Thymus (tissue), 11 donors: ENCODE results near the gene MACROD2. TPM values are rescaled to one million over a fixed set of nuclear protein-coding genes. Genes with fewer than 3 reads are reported as not detected.
"Not testable (repeated sequence)": the region's sequence is repeated elsewhere in the genome, so short reads cannot be mapped to it uniquely, and the experiment has no call there.

Experiments
- DNase-seq, 9 donors: peaks; one replicate each; pipeline ENCODE4 v3.0.0-alpha.2; 2013; ENCODE audit warnings: low spot score in 9 of 9, low read depth in 6 of 9, missing footprints in 1 of 9
- H3K27ac ChIP-seq, 2 donors: one replicate each; pipeline ENCODE4 v1.5.1; 2013; ENCODE audit warnings: control low read depth in 1 of 2, low read depth in 1 of 2, low read length in 1 of 2, mild to moderate bottlenecking in 1 of 2, moderate library complexity in 1 of 2
- H3K27me3 ChIP-seq, 2 donors: one replicate each; pipeline ENCODE4 v1.5.1; 2013; ENCODE audit warnings: low read length in 1 of 2; ENCODE audit not compliant: control insufficient read depth in 2 of 2, insufficient read depth in 1 of 2
- H3K36me3 ChIP-seq, 2 donors: one replicate each; pipeline ENCODE4 v1.5.1; 2013; ENCODE audit warnings: low read length in 1 of 2, mild to moderate bottlenecking in 1 of 2, moderate library complexity in 1 of 2; ENCODE audit not compliant: control insufficient read depth in 2 of 2, insufficient read depth in 2 of 2
- H3K4me1 ChIP-seq, 2 donors: one replicate each; pipeline ENCODE4 v1.5.1; 2013; ENCODE audit warnings: low read length in 2 of 2; ENCODE audit not compliant: control insufficient read depth in 2 of 2, insufficient read depth in 2 of 2
- H3K4me3 ChIP-seq, 2 donors: one replicate each; pipeline ENCODE4 v1.5.1; 2013; ENCODE audit warnings: low read length in 2 of 2, control low read depth in 1 of 2, mild to moderate bottlenecking in 1 of 2
- H3K9me3 ChIP-seq, 2 donors: one replicate each; pipeline ENCODE4 v1.5.1; 2013; ENCODE audit warnings: low read length in 1 of 2, mild to moderate bottlenecking in 1 of 2; ENCODE audit not compliant: control insufficient read depth in 2 of 2, insufficient read depth in 1 of 2
- WGBS: extraction: QIAGEN DNeasy Blood & Tissue Kit; methylation state at CpG from one replicate; pipeline ENCODE4 v1.1.7; 2013; 5-methylcytosine and 5-hydroxymethylcytosine counted together
- polyA plus RNA-seq: library from polyadenylated mRNA; stranded (reverse); fragments of 200-250 nt; gene quantifications from one replicate; pipeline ENCODE4 v1.2.3, GENCODE V29; 2013
- total RNA-seq: library from RNA; stranded (reverse); fragments of 120-200 nt; gene quantifications from one replicate; pipeline ENCODE4 v1.2.4, GENCODE V29; 2013
- donor health status: healthy.

Gene MACROD2
- total and polyA plus RNA-seq, 2 donors: 1.6 to 4.2 TPM

DNA sequence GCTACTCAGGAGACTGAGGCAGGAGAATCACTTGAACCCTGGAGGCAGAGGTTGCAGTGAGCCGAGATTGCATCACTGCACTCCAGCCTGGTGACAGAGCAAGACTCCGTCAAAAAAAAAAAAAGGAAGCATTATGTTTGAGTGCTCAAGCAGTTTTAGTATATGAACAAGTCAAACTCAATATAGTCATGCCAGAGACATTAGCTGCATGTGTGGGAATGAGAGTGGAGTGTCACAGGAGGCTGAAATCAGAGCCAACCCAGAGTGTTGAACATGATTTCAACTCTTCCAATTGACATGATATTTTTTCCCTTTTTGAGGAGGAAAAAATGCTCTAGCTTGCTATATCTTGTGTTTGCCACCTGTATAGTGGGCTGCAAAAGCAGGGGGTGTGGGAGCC, 931.1 kb downstream of the MACROD2 start:
- H3K4me3 ChIP-seq: not testable (repeated sequence)

DNA sequence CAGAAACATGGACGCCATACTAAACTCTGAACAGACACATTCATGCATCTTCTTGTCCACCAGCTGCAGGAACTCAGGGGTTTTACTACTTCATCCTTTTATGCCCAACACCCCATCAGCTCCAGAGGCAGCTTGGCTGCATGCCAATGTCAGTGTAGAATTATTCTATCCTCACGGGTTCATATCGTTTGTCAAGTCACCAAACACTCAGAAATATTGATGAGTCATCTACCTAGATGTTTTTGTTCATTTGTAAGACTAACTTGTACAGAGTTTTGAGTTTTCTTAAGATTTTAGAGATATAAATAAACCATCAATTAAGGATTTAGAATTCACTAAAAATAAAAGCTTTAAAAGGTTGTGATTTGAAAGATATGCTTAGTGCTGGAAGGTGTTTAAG, 932.8 kb downstream of the MACROD2 start:
- Histone ChIP-seq H3K27me3 (no peaks in the 10 kb centered on the region), H3K36me3 (no peaks in the 10 kb centered on the region), H3K4me3 (no peak overlapping the region), H3K27ac (no peak overlapping the region), H3K4me1 (no peaks in the 10 kb centered on the region), H3K9me3 (no peaks in the 10 kb centered on the region)
- WGBS: 25% methylated on average over 3 of the region's 3 CpGs
- DNase-seq: no peak

More for the DNA sequence above, 931.1 kb downstream of the MACROD2 start:
- DNase-seq, H3K36me3 ChIP-seq, H3K27ac ChIP-seq, H3K27me3 ChIP-seq, H3K4me1 ChIP-seq, H3K9me3 ChIP-seq: not testable (repeated sequence)
- 98% methylated on average over 2 of the region's 2 CpGs for WGBS

DNA sequence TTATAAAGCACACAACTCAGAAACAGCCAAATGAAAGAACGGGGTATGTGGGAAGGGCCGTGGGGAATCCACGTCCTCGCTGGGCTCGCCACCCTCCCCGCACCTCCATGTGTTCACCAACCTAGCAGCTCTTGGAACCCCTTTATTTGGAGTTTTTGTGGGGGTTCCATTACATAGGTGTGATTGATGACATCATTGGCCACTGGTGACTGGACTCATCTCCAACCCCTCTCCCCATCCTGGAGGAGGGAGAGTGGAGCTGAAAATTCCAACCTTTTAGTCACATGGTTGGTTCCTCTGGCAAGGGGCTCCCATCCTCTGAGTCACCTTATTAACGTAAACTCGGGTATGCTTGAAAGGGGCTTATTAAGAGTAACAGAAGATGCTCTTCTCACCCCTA, 934.1 kb downstream of the MACROD2 start:
- 97% methylated on average over 8 of the region's 8 CpGs for WGBS

DNA sequence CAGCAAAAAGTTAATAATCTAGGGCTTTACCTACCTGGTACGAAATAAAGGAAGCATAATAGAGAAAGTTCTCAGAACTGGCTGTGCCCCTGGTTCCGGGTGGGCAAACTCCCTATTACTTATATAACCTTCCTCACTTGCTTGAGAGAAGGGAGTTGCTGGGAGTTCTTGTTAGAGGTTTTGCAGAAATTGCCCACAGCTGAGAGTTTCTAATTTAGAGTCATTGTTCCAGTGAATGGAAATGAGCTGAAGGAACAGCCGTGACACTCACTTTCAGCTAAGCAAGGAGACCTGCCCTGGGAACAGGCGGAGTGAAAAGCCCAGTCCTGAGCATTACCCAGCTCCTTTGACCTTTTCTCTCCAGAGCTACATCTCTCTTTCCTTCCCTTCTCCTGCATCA, 936.7 kb downstream of the MACROD2 start:
- Histone ChIP-seq H3K27me3 (no peaks in the 10 kb centered on the region), H3K4me3 (no peak overlapping the region), H3K4me1 (no peaks in the 10 kb centered on the region), H3K27ac (no peak overlapping the region), H3K36me3 (no peaks in the 10 kb centered on the region), H3K9me3 (no peaks in the 10 kb centered on the region)
- DNase-seq: no peak
- WGBS: 98% methylated on average over 4 of the region's 4 CpGs

More for the DNA sequence above, 934.1 kb downstream of the MACROD2 start:
- no peaks in the 10 kb centered on the region for H3K4me1 ChIP-seq
- no peaks in the 10 kb centered on the region for H3K27me3 ChIP-seq
- no peaks in the 10 kb centered on the region for H3K36me3 ChIP-seq
- no peak overlapping the region for H3K4me3 ChIP-seq
- DNase-seq: no peak
- H3K27ac ChIP-seq: no peak overlapping the region
- H3K9me3 ChIP-seq: no peaks in the 10 kb centered on the region

DNA sequence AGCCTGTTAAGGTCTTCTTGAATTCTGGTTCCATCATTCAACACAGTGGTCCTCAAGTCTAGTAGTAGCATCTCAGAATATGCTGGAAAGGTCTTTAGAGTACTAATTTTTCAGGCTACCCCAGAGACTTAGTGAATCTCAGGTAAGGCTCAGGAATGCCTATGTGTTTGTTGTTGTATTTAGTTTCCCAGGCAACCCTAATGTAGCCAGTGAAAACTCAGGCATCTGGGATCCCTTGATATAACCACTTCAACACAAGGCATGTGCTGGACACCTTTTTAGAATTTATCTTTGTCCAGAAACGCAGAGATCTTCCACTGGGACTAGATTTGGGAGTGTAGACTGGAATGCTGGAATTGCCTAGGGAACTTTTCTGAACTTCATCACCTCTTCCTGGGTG, 940.0 kb downstream of the MACROD2 start:
- DNase-seq: no peak
- Histone ChIP-seq H3K9me3 (peaks cover 0 to 3% of the 10 kb centered on the region in 2 donors), H3K27ac (no peak overlapping the region), H3K4me1 (no peaks in the 10 kb centered on the region), H3K27me3 (no peaks in the 10 kb centered on the region), H3K4me3 (no peak overlapping the region), H3K36me3 (no peaks in the 10 kb centered on the region)
- WGBS: 89% methylated on average over 1 of the region's 1 CpG

DNA sequence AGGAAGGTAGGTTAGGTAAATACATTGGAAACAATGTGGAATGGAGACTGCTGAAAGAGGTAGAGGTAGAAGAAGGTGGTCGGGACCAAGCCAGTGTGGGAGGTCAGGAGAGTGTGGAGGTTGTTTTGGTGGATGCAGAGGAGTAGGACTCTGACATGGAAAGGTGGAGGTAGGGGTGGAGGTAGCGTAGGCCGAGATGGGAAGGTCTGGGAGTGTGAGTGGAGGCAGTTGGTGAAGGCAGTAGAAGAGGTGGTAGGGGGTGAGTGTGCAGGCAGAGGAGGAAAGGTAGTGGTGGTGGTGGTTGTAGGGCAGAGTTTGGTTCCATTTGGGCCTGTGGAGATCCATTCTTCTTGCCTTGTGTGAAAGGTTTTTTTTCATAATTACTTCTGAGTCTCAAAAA, 941.7 kb downstream of the MACROD2 start:
- Histone ChIP-seq H3K36me3 (no peaks in the 10 kb centered on the region), H3K27me3 (no peaks in the 10 kb centered on the region), H3K9me3 (peaks cover 0 to 3% of the 10 kb centered on the region in 2 donors), H3K4me3 (no peak overlapping the region), H3K27ac (no peak overlapping the region), H3K4me1 (no peaks in the 10 kb centered on the region)
- 93% methylated on average over 3 of the region's 3 CpGs for WGBS
- no peak for DNase-seq

DNA sequence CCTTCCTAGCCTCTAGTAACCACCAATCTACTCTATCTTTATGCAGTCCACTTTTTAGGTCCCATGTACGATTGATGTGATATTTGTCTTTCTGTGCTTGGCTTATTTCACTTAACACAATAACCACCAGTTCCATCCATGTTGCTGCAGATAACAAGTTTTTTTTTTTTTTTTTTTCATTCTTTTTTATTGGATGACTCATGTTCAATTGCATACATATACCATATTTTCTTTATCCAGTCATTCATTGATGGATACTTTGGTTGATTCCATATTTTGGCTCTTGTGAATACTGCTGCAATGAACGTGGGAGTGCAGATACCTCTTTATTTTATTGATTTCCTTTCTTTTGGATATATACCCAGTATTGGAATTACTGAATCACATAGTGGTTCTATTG, 942.5 kb downstream of the MACROD2 start:
- peaks cover 0 to 3% of the 10 kb centered on the region in 2 donors for H3K9me3 ChIP-seq
- no peaks in the 10 kb centered on the region for H3K4me1 ChIP-seq
- H3K27me3 ChIP-seq: no peaks in the 10 kb centered on the region
- 95% methylated on average over 2 of the region's 2 CpGs for WGBS
- DNase-seq: no peak
- H3K36me3 ChIP-seq: no peaks in the 10 kb centered on the region
- H3K27ac ChIP-seq: no peak overlapping the region
- H3K4me3 ChIP-seq: no peak overlapping the region

DNA sequence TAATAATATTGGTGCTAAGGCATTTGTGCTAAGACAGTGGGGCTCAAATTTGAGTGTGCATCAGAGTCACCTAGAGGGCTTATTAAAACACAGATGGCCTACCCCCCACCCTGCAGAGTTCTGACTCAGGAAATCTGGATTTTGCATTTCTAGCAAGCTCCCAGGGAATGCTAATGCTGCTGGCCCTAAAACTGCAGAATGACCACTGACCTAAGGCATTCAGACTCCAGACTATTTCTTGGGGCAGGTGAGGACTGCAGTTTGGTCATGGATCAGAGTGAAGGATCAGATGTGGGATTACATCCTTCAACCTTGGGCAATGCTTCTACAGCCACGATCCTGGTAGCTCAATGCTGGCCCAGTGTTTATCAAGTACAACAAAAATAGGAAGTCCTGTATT, 952.2 kb downstream of the MACROD2 start:
- no peaks in the 10 kb centered on the region for H3K9me3 ChIP-seq
- H3K27ac ChIP-seq: no peak overlapping the region
- no peak overlapping the region for H3K4me3 ChIP-seq
- WGBS: 90% methylated on average over 1 of the region's 1 CpG
- H3K4me1 ChIP-seq: no peaks in the 10 kb centered on the region
- H3K36me3 ChIP-seq: no peaks in the 10 kb centered on the region
- no peak for DNase-seq
- H3K27me3 ChIP-seq: no peaks in the 10 kb centered on the region

DNA sequence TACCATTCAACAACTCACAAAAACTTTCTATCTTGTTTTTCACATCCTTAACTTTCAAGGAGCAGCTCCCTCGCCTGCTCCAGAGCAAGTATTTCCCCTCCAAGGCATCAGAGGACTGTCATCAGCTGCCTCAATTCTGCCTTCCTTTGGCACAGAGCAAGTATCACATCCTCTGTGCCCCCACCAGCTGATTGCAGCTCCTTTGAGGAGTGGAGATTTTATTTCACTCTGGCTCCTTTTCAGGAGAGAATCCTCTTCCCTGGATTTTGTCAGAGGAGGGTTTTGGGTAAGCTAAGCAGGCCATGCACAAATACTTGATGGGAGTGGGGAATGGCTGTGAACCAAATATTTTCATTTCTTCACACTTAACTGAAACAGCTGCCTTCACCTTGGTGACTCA, 952.6 kb downstream of the MACROD2 start:
- Histone ChIP-seq H3K9me3 (no peaks in the 10 kb centered on the region), H3K36me3 (no peaks in the 10 kb centered on the region), H3K4me3 (no peak overlapping the region), H3K27ac (no peak overlapping the region), H3K4me1 (no peaks in the 10 kb centered on the region), H3K27me3 (no peaks in the 10 kb centered on the region)
- 83% methylated on average over 1 of the region's 1 CpG for WGBS
- DNase-seq: no peak

DNA sequence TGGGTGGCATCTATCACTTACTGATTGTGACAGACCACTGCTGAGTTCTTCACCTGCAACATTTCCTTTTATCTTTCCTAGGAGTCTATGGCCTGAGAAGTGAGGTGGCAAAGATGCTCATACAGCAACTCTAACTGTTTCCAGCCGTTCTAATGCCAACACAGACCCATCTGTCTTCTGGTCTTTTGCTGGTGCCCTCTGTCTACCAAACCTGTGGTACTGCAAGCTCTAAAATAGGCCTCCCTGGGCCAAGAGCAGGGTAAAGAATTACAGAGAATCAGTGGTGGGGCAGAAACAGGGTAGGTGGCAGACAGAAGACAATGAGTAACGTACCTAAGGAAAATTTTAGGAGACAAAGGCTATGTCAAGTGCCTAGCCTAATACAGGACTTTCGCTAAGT, 953.1 kb downstream of the MACROD2 start:
- Histone ChIP-seq H3K4me3 (no peak overlapping the region), H3K27ac (no peak overlapping the region), H3K4me1 (no peaks in the 10 kb centered on the region), H3K9me3 (no peaks in the 10 kb centered on the region), H3K36me3 (no peaks in the 10 kb centered on the region), H3K27me3 (no peaks in the 10 kb centered on the region)
- DNase-seq: no peak
- 81% methylated on average over 3 of the region's 3 CpGs for WGBS
